Panc1 (cell line): ENCODE measurements around the gene MEI4. TPM values are rescaled to one million over a fixed set of nuclear protein-coding genes. Genes with fewer than 3 reads are reported as not detected.

Experiments
- ATAC-seq: fragments of 200-7000 bp; cut with Tn5 transposase; 2 replicates; pipeline ENCODE4 v1.9.1; 2020; ENCODE audit warnings: mild to moderate bottlenecking, moderate library complexity
- BruUV-seq: library from RNA; stranded (reverse); fragments of 400-500 nt; replicated peaks from 2 replicates; lab custom pipeline; 2021; lab: Mats Ljungman, UMichigan
- CTCF ChIA-PET: fragments of 300-600 bp; sonication (Branson Sonifier 250); formaldehyde crosslinking; loops from one replicate; lab custom pipeline; 2022; ENCODE audit warnings: antibody characterized with exemption; lab: Charles Lee
- POLR2A ChIA-PET: fragments of 300-600 bp; sonication (Branson Sonifier 250); formaldehyde crosslinking; loops from one replicate; lab custom pipeline; 2022; ENCODE audit warnings: antibody characterized with exemption; lab: Charles Lee
- DNase-seq: peaks from one replicate; pipeline ENCODE4 v3.0.0-alpha.2; 2010; ENCODE audit warnings: low read depth, low spot score
- H3K27ac ChIP-seq: 2 replicates; pipeline ENCODE4 v1.5.1; 2011; ENCODE audit warnings: mild to moderate bottlenecking, low read length, inconsistent platforms
- H3K27me3 ChIP-seq: fragments of 200-500 bp; sonication (Bioruptor generic); 2 replicates; pipeline ENCODE4 v1.6.0; 2014; ENCODE audit warnings: low read length, inconsistent platforms; ENCODE audit not compliant: control insufficient read depth, insufficient read depth
- H3K36me3 ChIP-seq: fragments of 200-500 bp; sonication (Bioruptor generic); 2 replicates; pipeline ENCODE4 v1.5.1; 2014; ENCODE audit warnings: inconsistent platforms, mild to moderate bottlenecking, low read length, moderate library complexity; ENCODE audit not compliant: control insufficient read depth, insufficient read depth
- H3K4me1 ChIP-seq: 2 replicates; pipeline ENCODE4 v1.5.1; 2011; ENCODE audit warnings: inconsistent platforms, mild to moderate bottlenecking, low read length, moderate library complexity; ENCODE audit not compliant: control insufficient read depth, insufficient read depth
- H3K4me3 ChIP-seq, 2 experiments: 2 replicates each; pipeline ENCODE4 v1.5.1; 2011 to 2012; ENCODE audit warnings: low read depth in 2 of 2, low read length in 2 of 2, mild to moderate bottlenecking in 2 of 2, inconsistent platforms in 1 of 2, moderate library complexity in 1 of 2
- H3K9me3 ChIP-seq: fragments of 200-500 bp; sonication (Bioruptor generic); 2 replicates; pipeline ENCODE4 v1.5.1; 2014; ENCODE audit warnings: low read depth, mild to moderate bottlenecking, inconsistent platforms, low read length, moderate library complexity; ENCODE audit not compliant: control insufficient read depth, insufficient read depth
- CTCF ChIP-seq: fragments of 450-650 bp; IDR thresholded peaks from 2 replicates; pipeline ENCODE4 v1.5.1; 2017; ENCODE audit warnings: mild to moderate bottlenecking
- POLR2AphosphoS5 ChIP-seq: IDR thresholded peaks from 2 replicates; pipeline ENCODE4 v1.6.1; 2012; ENCODE audit warnings: mild to moderate bottlenecking, low read depth, low read length, moderate library complexity
- REST ChIP-seq, 2 experiments: IDR thresholded peaks; 2 replicates each; pipeline ENCODE4 v1.6.1; 2011 to 2012; ENCODE audit warnings: low read depth in 2 of 2, control low read depth in 1 of 2, low read length in 1 of 2, mild to moderate bottlenecking in 1 of 2, moderate library complexity in 1 of 2; ENCODE audit not compliant: insufficient read depth in 1 of 2
- SIN3A ChIP-seq: IDR thresholded peaks from 2 replicates; pipeline ENCODE4 v1.6.1; 2012; ENCODE audit warnings: low read depth, mild to moderate bottlenecking, low read length, moderate library complexity, borderline replicate concordance; ENCODE audit not compliant: insufficient read depth
- TCF7L2 ChIP-seq: IDR thresholded peaks from 2 replicates; pipeline ENCODE4 v1.6.1; 2011; ENCODE audit warnings: mild to moderate bottlenecking, low read depth, low read length, inconsistent platforms
- in situ Hi-C: cut with HindIII; loops from 2 replicates; pipeline ENCODE4 v1.10.0; 2016; ENCODE audit warnings: low sequenced_read_pairs, low pct_unique_long_range_greater_than_20kb
- intact Hi-C: fragments of 100-400 bp; cut with micrococcal nuclease; formaldehyde crosslinking; loops from one replicate; pipeline ENCODE4 v1.10.0; 2022; ENCODE audit not compliant: unreplicated experiment
- total RNA-seq: library from RNA; stranded (reverse); gene quantifications from one replicate; pipeline ENCODE4 v1.2.1, GENCODE V29; 2021; ENCODE audit not compliant: unreplicated experiment

MEI4 gene
- total RNA-seq, 1 experiment from 2014 or later, result 0.05 TPM

GRCh38 chr6:77910826-77911225 is 258.0 kb downstream of the MEI4 start:
- H3K27ac ChIP-seq, result no peak overlapping the region
- BruUV-seq, result no TSS peak
- intact Hi-C loops, result no loop called here
- no peaks in the 10 kb centered on the region for H3K4me1 ChIP-seq
- TF ChIP-seq POLR2AphosphoS5 (no peak), REST (IDR thresholded peaks at IDR 0.05; ENCODE audit: insufficient read depth in 1 of 2, low read depth in 2 of 2, low read length in 1 of 2) (no peak), SIN3A (no peak), CTCF (no peak), TCF7L2 (no peak)
- ATAC-seq, result no peak
- in situ Hi-C loops, result no loop called here
- no peaks in the 10 kb centered on the region; the same call in 1 of the 2 replicates for H3K9me3 ChIP-seq
- DNase-seq, result no peak
- H3K27me3 ChIP-seq, result no peaks in the 10 kb centered on the region
- CTCF ChIA-PET, result no interaction called here
- no peaks in the 10 kb centered on the region for H3K36me3 ChIP-seq
- POLR2A ChIA-PET, result no interaction called here
- H3K4me3 ChIP-seq, result no peak overlapping the region

- in situ Hi-C loops (no loop called here), intact Hi-C loops (loop anchor here (10.0 kb wide), 1 partner anchor 181 kb away; no protein-coding TSS in a partner anchor)
- ChIA-PET POLR2A (no interaction called here), CTCF (no interaction called here)
- H3K9me3 ChIP-seq, result no peaks in the 10 kb centered on the region
- no peaks in the 10 kb centered on the region for H3K36me3 ChIP-seq
- ATAC-seq (no peak), DNase-seq (no peak)
- no TSS peak for BruUV-seq
- H3K4me3 ChIP-seq, result no peak overlapping the region
- TF ChIP-seq REST (IDR thresholded peaks at IDR 0.05; ENCODE audit: insufficient read depth in 1 of 2, low read depth in 2 of 2, low read length in 1 of 2) (no peak), TCF7L2 (no peak), POLR2AphosphoS5 (no peak), CTCF (peak; percentile 25; the same call in 1 of the 2 replicates)
- no peaks in the 10 kb centered on the region for H3K4me1 ChIP-seq
- H3K27me3 ChIP-seq, result no peaks in the 10 kb centered on the region
- H3K27ac ChIP-seq, result no peak overlapping the region
Measured at GRCh38 chr6:77926198-77926751, 273.4 kb downstream of the MEI4 start.
